ENCODE data around the gene CCDC106. TPM values are rescaled to one million over a fixed set of nuclear protein-coding genes. Genes with fewer than 3 reads are reported as not detected.

CCDC106 gene
- total RNA-seq, 1 donor from 2014 or later = 14.0 TPM

- Mint-ChIP-seq H3K9me3 (no peaks in the 10 kb centered on the region), H3K4me1 (peaks cover 6% of the 10 kb centered on the region), H3K27ac (no peak overlapping the region), H3K4me3 (no peak overlapping the region), H3K27me3 (no peaks in the 10 kb centered on the region), H3K36me3 (ENCODE audit: low read depth) (peaks cover 57% of the 10 kb centered on the region)
- ATAC-seq (ENCODE audit: low read depth) (no peak), DNase-seq (no peak)
- intact Hi-C loops (cut with micrococcal nuclease) = no loop called here
- POLR2A ChIA-PET = no interaction called here
- CTCF ChIA-PET = no interaction called here
- no peak for TF ChIP-seq CTCF (IDR thresholded peaks at IDR 0.05)
Observed at GRCh38 chr19:55699221-55699620, 51.2 kb downstream of the CCDC106 start.

- POLR2A ChIA-PET = no interaction called here
- Mint-ChIP-seq H3K27ac (no peak overlapping the region), H3K36me3 (ENCODE audit: low read depth) (peaks cover 50% of the 10 kb centered on the region), H3K4me1 (peaks cover 7% of the 10 kb centered on the region), H3K9me3 (no peaks in the 10 kb centered on the region), H3K4me3 (no peak overlapping the region), H3K27me3 (no peaks in the 10 kb centered on the region)
- no peak for TF ChIP-seq CTCF (IDR thresholded peaks at IDR 0.05)
- intact Hi-C loops (cut with micrococcal nuclease) = no loop called here
- CTCF ChIA-PET = no interaction called here
- DNase-seq = no peak
- no peak for ATAC-seq (ENCODE audit: low read depth)
Observed at GRCh38 chr19:55700813-55701212, 52.8 kb downstream of the CCDC106 start.

- TF ChIP-seq CTCF (IDR thresholded peaks at IDR 0.05) = no peak
- H3K4me1 Mint-ChIP-seq = peaks cover 7% of the 10 kb centered on the region
- H3K9me3 Mint-ChIP-seq = no peaks in the 10 kb centered on the region
- ChIA-PET CTCF (no interaction called here), POLR2A (no interaction called here)
- intact Hi-C loops (cut with micrococcal nuclease) = no loop called here
- DNase-seq = no peak
- H3K27ac Mint-ChIP-seq = no peak overlapping the region
- no peak for ATAC-seq (ENCODE audit: low read depth)
- no peak overlapping the region for H3K4me3 Mint-ChIP-seq
- H3K36me3 Mint-ChIP-seq (ENCODE audit: low read depth) = peaks cover 36% of the 10 kb centered on the region
- H3K27me3 Mint-ChIP-seq = no peaks in the 10 kb centered on the region
Observed at GRCh38 chr19:55702131-55702627, 54.2 kb downstream of the CCDC106 start.

Other genes with a start within 250 kb of the CCDC106 start
- gene UBE2S, start 240.4 kb upstream of the CCDC106 start, total RNA-seq = 29.6 and 34.6 TPM in 2 replicates
- gene SHISA7, start 204.9 kb upstream of the CCDC106 start, total RNA-seq = not detected in 2 replicates
- 28.7 and 29.0 TPM in 2 replicates for gene ISOC2, start 186.6 kb upstream of the CCDC106 start, total RNA-seq
- gene C19orf85, start 183.5 kb upstream of the CCDC106 start, total RNA-seq = not detected in 2 replicates
- 10.4 and 12.7 TPM in 2 replicates for gene ZNF628, start 171.6 kb upstream of the CCDC106 start, total RNA-seq
- 10.9 and 13.8 TPM in 2 replicates for gene NAT14, start 163.0 kb upstream of the CCDC106 start, total RNA-seq
- gene SSC5D, start 159.8 kb upstream of the CCDC106 start, total RNA-seq = 0.17 and 0.20 TPM in 2 replicates
- gene SBK2, start 111.1 kb upstream of the CCDC106 start, total RNA-seq = not detected in 2 replicates
- not detected in 2 replicates for gene SBK3, start 102.7 kb upstream of the CCDC106 start, total RNA-seq
- gene ZNF579, start 67.4 kb upstream of the CCDC106 start, total RNA-seq = 10.3 and 10.9 TPM in 2 replicates
- 17.5 and 21.2 TPM in 2 replicates for gene FIZ1, start 48.7 kb upstream of the CCDC106 start, total RNA-seq
- 12.6 and 16.1 TPM in 2 replicates for gene ZNF524, start 47.9 kb upstream of the CCDC106 start, total RNA-seq
- 17.2 and 18.9 TPM in 2 replicates for gene ZNF865, start 42.6 kb upstream of the CCDC106 start, total RNA-seq
- gene ZNF784, start 23.6 kb upstream of the CCDC106 start, total RNA-seq = 8.7 and 8.9 TPM in 2 replicates
- gene ZNF580, start 7.2 kb upstream of the CCDC106 start, total RNA-seq = 55.0 and 81.2 TPM in 2 replicates
- gene ZNF581, start 4.6 kb upstream of the CCDC106 start, total RNA-seq = 42.7 and 46.5 TPM in 2 replicates
- 256 and 273 TPM in 2 replicates for gene U2AF2, start 6.8 kb downstream of the CCDC106 start, total RNA-seq
- gene EPN1, start 27.0 kb downstream of the CCDC106 start, total RNA-seq = 56.6 and 65.2 TPM in 2 replicates
- not detected in 2 replicates for gene NLRP9, start 90.2 kb downstream of the CCDC106 start, total RNA-seq
- not detected in 2 replicates for gene RFPL4A, start 110.9 kb downstream of the CCDC106 start, total RNA-seq
- gene RFPL4AL1, start 120.9 kb downstream of the CCDC106 start, total RNA-seq = not detected in 2 replicates
- 0.16 and 0.17 TPM in 2 replicates for gene NLRP11, start 183.8 kb downstream of the CCDC106 start, total RNA-seq
- gene NLRP4, start 188.3 kb downstream of the CCDC106 start, total RNA-seq = 0.31 and 0.34 TPM in 2 replicates